GM13977 (cell line): ENCODE results near the gene ACADVL.

Source experiments
- DNase-seq: peaks from one replicate; pipeline ENCODE4 v3.0.0; 2012; ENCODE audit warnings: low spot score
- in situ Hi-C: fragments of 300-500 bp; cut with MboI; formaldehyde crosslinking; loops from one replicate; pipeline ENCODE4 v1.12.0; 2022; ENCODE audit warnings: low sequenced_read_pairs, low pct_unique_long_range_greater_than_20kb, mixed read lengths, inconsistent platforms; ENCODE audit not compliant: unreplicated experiment
- TF ChIP-seq, protein P1 (sequence below): IDR thresholded peaks from 2 replicates; pipeline ENCODE4 v1.5.1; 2012; ENCODE audit warnings: mild to moderate bottlenecking, control low read depth; ENCODE audit not compliant: insufficient read depth; ENCODE audit errors: extremely low read depth, missing control alignments

The ACADVL gene

GRCh38 chr17:7225711-7226331 lies 6.1 kb downstream of the ACADVL start:
- in situ Hi-C loops, result no loop called here
- TF ChIP-seq, protein P1, sequence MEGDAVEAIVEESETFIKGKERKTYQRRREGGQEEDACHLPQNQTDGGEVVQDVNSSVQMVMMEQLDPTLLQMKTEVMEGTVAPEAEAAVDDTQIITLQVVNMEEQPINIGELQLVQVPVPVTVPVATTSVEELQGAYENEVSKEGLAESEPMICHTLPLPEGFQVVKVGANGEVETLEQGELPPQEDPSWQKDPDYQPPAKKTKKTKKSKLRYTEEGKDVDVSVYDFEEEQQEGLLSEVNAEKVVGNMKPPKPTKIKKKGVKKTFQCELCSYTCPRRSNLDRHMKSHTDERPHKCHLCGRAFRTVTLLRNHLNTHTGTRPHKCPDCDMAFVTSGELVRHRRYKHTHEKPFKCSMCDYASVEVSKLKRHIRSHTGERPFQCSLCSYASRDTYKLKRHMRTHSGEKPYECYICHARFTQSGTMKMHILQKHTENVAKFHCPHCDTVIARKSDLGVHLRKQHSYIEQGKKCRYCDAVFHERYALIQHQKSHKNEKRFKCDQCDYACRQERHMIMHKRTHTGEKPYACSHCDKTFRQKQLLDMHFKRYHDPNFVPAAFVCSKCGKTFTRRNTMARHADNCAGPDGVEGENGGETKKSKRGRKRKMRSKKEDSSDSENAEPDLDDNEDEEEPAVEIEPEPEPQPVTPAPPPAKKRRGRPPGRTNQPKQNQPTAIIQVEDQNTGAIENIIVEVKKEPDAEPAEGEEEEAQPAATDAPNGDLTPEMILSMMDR, result no peak
- DNase-seq, result no peak

GRCh38 chr17:7226721-7227710 lies 7.3 kb downstream of the ACADVL start:
- in situ Hi-C loops, result no loop called here
- DNase-seq, result no peak
- TF ChIP-seq, protein P1, result no peak

DNA sequence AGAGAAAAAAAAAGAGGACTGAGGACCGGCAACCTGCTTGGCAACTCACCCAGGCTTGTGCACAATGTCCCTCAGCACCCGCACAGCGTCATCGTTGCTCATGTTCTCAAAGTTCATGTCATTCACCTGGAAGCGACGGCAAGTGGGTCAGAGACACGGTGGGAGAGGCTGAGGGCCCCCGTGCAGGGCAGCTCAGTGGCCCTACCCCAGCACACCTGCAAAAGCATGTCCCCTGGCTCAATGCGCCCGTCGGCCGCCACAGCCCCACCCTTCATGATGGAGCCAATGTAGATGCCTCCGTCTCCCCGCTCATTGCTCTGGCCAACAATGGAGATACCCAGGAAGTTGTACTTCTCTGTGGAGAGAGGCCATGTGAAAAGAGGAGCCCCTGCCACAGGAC lies 9.2 kb downstream of the ACADVL start:
- DNase-seq, result no peak
- in situ Hi-C loops, result no loop called here
- TF ChIP-seq, protein P1, result no peak

DNA sequence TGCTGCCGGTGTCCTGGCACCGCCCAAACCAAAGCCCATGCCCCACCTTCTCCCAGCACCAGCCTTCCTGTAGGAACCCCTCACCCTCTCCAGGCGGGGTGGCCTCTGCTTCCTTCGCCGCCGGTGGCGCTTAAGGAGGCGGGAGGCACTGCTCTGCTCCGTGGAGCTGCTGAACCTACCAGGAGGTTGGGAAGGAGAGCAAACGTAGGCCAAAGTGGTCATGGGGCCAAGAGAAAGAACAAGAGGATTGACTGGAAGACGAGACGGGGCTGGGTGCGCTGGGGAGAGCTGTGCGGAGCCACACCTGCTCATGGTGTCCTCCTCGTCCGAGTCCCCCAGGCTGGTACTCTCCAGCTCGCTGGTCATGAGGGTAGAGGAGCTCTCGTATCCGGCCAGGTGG lies 9.8 kb downstream of the ACADVL start:
- TF ChIP-seq, protein P1, result no peak
- in situ Hi-C loops, result no loop called here
- no peak for DNase-seq

GRCh38 chr17:7232114-7232513 lies 12.4 kb downstream of the ACADVL start:
- TF ChIP-seq, protein P1, result no peak
- no peak for DNase-seq
- in situ Hi-C loops, result no loop called here

DNA sequence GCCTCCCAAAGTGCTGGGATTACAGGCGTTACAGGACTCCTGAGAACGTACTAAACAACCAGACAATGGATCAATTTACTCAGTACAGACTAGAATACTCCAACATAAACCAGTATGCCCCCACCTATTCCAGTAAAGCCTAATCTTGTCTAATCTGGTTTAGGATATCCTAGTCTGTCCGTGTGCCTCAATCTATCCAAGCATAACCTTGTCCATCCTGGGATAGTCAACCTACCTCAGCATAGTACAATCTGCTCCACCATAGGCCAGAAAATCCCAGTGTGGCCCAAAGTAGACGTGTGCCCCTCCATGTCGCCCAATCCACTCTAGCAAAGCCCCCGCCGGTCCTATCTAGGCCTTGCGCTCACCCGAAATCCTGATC lies 14.0 kb downstream of the ACADVL start:
- no peak for DNase-seq
- in situ Hi-C loops, result no loop called here
- TF ChIP-seq, protein P1, result no peak
